HG03196 (cell line): ENCODE data around the gene PTPRD.

Experiments
- ATAC-seq: cut with Tn5 transposase; IDR thresholded peaks from one replicate; pipeline ENCODE4 v1.9.1; 2021; ENCODE audit not compliant: unreplicated experiment

PTPRD gene

GRCh38 chr9:8815219-8815618 is 1797.6 kb downstream of the PTPRD start:
- ATAC-seq: no peak

- no peak for ATAC-seq
Measured at GRCh38 chr9:8812888-8813287, 1799.9 kb downstream of the PTPRD start.

- ATAC-seq: no peak
Measured at GRCh38 chr9:8809741-8810140, 1803.1 kb downstream of the PTPRD start.

- ATAC-seq: no peak
Measured at GRCh38 chr9:8806150-8806549, 1806.7 kb downstream of the PTPRD start.

- ATAC-seq: no peak
Measured at GRCh38 chr9:8804613-8805012, 1808.2 kb downstream of the PTPRD start.

- ATAC-seq: no peak
Measured at GRCh38 chr9:8802242-8802641, 1810.6 kb downstream of the PTPRD start.

GRCh38 chr9:8800196-8800595 is 1812.6 kb downstream of the PTPRD start:
- no peak for ATAC-seq

- no peak for ATAC-seq
Measured at GRCh38 chr9:8799615-8800014, 1813.2 kb downstream of the PTPRD start.

GRCh38 chr9:8799206-8799605 is 1813.6 kb downstream of the PTPRD start:
- no peak for ATAC-seq

- ATAC-seq: no peak
Measured at GRCh38 chr9:8784838-8785237, 1828.0 kb downstream of the PTPRD start.

- ATAC-seq: no peak
Measured at GRCh38 chr9:8783941-8784340, 1828.9 kb downstream of the PTPRD start.

- no peak for ATAC-seq
Measured at GRCh38 chr9:8782237-8782636, 1830.6 kb downstream of the PTPRD start.

- ATAC-seq: no peak
Measured at GRCh38 chr9:8781458-8781857, 1831.3 kb downstream of the PTPRD start.

GRCh38 chr9:8780386-8780785 is 1832.4 kb downstream of the PTPRD start:
- ATAC-seq: no peak

- no peak for ATAC-seq
Measured at GRCh38 chr9:8779478-8779877, 1833.3 kb downstream of the PTPRD start.

- no peak for ATAC-seq
Measured at GRCh38 chr9:8778356-8778755, 1834.4 kb downstream of the PTPRD start.

- no peak for ATAC-seq
Measured at GRCh38 chr9:8772302-8772701, 1840.5 kb downstream of the PTPRD start.

GRCh38 chr9:8769153-8769552 is 1843.6 kb downstream of the PTPRD start:
- ATAC-seq: no peak

- no peak for ATAC-seq
Measured at GRCh38 chr9:8766096-8766495, 1846.7 kb downstream of the PTPRD start.

- no peak for ATAC-seq
Measured at GRCh38 chr9:8764051-8764450, 1848.8 kb downstream of the PTPRD start.

- no peak for ATAC-seq
Measured at GRCh38 chr9:8762479-8763085, 1850.2 kb downstream of the PTPRD start.

GRCh38 chr9:8760000-8760767 is 1852.6 kb downstream of the PTPRD start:
- ATAC-seq: no peak

GRCh38 chr9:8757881-8758280 is 1854.9 kb downstream of the PTPRD start:
- ATAC-seq: no peak
